ENCODE measurements around the gene KRT16.
A peak's percentile ranks its signal among the peaks of the same experiment; 100 is the strongest.
"Not testable (repeated sequence)": the region's sequence is repeated elsewhere in the genome, so short reads cannot be mapped to it uniquely, and the experiment has no call there.

KRT16 gene

DNA sequence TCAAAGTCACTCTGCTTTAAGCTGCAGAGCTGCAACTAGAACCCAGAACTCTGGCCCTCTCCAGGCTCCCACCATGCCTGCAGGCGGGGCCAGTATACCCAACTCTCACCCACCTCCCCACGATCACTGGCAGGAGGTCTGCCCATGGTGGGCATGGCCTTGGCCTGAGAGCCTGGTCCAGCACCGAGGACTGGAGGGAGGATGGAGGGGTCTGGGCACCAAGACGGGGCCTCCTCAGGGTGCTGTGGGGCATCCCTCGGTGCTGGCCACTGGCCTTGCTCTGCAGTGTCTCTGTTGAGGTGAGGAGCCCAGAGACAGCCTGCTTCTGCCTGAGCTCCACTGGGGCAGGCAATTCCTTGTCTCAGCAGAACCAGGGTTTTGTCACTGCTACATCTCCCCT is 1.5 kb upstream of the KRT16 start:
- DNase-seq (ENCODE audit: low spot score) = no peak

DNA sequence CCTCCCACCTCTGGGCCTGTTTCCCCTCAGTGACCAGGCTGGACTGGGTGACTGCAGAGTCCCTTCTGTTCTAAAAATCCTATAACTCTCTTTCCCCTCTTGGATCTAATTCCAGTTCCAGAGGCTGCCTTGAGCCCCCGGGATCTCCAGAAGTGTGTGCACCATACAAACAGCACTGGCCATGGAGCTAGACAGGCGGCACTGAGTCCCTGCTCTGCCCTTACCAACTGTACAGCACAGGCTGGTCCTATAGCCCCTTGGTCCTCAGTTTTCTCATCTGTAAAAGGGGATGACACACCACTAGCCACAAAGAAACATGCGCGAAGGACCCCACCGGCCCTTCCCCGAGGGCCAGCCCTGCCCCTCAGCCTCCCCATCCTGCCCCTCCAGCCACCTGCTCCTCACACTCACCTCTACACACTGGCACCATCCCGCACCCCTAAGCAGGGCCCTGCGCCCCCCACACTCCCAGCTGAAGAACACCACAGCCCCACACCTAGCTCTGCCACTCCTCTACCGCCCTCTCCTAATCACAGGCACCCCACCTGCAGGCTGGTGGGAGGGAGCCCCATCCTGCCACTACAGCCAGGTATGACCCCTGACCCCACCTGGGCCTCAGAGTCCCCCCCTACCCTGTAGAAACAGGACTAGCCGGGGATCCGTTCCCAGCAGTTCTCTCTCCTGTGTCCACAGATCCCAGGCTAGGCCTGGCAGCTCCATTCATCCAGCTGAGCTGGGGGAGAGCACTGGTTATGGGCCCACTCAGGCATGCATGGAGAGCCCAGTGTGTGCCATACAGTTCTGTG is 913 bp upstream of the KRT16 start:
- DNase-seq (ENCODE audit: low spot score) = no peak

DNA sequence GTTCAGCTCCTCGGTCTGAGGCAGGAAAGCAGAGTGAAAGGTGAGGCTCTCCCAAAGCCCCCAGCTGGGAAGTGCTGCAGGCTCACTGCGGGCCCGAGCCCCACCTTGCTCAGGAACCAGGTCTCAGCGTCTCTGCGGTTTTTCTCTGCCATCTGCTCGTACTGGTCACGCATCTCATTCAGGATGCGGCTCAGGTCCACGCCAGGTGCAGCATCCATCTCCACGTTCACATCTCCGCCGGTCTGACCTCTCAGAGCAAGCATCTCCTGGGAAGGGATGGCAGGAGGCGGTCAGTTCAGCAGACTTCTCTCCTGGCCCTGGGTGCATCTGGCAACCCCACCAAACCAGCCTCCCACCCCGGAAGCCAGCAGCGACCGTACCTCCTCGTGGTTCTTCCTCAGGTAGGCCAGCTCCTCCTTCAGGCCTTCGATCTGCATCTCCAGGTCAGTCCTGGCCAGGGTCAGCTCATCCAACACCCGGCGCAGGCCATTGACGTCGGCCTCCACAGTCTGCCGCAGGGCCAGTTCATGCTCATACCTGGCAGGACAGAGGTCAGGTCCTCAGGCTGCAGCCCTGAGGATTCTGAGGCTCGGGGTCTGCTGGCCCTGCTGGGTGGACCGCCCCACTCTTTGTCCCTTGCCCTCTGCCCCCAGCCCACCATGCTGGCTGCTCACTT is 1.5 kb downstream of the KRT16 start:
- DNase-seq (ENCODE audit: low spot score) = no peak

DNA sequence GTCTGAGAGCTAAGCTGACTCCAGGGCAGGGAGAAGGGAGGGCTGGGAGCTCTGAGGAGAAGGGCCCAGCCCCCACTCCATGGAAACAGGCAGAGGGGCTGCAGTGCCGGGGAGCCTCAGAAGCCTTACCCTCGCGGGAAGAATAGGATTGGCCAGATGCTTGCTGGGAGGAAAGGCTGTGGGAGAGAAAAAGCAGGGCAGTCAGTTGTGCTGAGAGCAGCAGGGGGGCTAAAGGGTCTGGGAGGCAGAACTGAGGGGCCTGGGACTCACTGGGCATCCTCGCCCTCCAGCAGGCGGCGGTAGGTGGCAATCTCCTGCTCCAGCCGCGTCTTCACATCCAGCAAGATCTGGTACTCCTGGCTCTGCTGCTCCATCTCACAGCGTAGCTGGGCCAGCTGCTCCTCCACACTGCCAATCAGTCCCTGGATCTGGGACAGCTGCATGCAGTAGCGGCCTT is 2.5 kb downstream of the KRT16 start:
- not testable (repeated sequence) for DNase-seq (ENCODE audit: low spot score)

DNA sequence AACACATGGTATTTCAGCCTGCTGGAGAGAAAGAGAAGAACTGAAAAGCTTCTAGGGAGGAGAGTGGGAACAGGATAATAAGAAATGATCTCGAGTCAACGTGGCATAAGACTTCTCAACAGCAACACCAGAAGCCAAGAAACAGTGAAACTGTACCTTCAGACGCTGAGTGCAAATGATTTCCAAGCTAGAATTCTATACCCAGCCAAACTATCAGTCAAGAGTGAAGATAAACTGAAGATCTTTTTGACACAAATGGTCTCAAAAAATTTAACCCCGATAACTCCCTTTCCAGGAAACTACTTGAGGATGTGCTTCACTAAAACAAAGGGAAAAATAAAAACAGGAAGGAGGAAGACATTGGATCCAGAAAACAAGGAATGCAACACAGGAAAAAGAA is 5.6 kb downstream of the KRT16 start:
- not testable (repeated sequence) for DNase-seq (ENCODE audit: low spot score)

DNA sequence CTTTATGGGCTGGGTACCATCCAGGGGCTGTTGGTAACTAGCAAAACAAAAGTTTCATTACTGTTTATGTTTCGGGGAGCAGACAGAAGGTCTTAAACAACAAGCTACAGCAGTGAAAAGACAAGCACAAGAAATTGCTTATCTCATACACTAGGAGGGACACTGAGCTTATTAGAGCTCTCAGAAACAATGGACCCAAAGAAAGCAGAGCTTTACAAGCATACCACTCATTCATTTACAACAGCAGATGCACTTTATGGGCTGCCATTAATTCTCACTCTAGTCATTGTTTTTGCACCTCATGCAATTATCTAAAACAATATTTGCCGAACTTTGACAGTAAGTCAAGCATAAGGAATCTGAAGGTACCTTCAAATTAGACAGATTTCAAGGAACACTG is 10.0 kb downstream of the KRT16 start:
- DNase-seq (ENCODE audit: low spot score) = peak; percentile 39

DNA sequence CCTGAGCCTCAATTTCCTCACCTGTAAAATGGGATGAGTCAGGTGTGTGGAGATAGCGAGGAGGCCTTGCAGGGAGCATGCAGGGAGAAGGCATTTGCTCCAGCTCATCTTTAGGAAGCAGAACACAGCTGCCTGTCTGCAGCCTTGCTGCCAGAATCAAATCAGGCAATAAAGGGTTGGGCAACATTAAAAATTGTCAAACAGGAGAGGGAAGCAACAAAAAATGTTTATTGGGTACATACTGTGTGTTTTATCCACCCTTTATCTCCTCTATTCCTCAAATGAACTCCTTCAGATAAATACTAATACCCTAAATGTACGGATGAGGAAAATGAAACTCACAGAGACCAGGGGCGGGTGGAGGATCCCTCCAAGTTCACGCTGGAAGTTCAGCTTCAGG is 12.2 kb downstream of the KRT16 start:
- DNase-seq (ENCODE audit: low spot score) = no peak

DNA sequence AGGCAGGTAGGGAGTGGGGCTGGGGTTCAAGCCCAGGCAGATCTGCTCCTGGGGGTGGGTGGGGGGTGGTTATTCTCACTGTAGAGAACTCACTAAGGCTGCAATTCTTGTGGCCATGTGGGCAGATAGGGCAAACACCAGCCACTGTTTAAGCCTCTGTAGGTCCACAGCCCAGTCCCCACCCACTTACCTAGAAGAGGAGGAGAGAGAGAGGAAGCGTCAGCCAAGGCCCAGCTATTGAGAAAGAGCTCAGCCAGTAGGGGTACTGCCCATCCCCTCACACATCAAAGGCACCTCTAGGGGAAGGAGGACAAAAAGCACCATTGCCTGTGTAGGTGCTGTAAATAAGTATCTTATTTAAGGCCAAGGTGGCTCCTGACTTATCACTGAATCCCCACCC is 12.9 kb downstream of the KRT16 start:
- DNase-seq (ENCODE audit: low spot score) = no peak

DNA sequence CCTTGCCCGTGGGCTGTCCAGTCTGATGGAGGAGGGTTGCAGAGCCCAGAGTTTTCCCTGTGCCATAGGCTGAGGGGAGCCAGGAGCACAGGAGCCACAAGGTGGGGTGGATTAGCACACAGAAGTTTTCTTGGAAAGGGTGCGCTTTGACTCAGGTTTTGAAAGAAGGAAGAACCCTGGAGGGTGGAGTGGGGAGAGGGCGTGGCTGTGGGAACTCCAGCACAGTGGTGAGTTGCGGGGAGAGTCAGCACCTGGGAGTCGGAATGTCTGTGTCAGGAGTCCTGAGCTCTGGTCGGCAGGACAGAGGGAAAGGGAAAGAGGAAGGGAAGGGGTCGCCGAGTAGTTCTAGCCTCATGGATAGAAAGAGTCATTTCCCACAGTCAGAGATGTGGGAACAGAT is 17.0 kb downstream of the KRT16 start:
- no peak for DNase-seq (ENCODE audit: low spot score)

DNA sequence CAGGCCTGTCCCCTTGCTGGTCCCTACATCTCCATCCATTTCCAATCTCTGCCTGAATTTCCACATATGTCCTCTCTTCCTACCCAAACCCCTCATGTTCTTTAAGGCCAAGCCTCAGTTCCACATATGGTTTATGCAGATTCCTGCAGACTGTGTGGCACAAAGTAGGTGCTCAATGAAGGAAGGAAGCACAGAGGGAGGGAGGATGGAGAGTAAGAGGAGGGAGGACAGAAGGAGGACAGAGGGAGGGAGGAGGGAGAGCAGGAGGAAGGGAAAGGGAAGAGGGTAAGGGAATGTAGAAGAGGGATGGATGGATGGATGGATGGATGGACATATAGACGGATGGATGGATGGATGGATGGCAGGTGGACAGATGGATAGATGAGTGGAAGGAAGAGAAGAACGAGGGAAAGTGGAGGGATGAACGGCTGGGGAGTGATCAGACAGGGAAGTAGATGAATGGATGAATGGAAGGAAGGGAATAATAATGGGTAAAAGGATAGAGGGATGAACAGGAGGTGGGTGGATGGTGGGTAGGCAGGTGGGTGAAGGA is 18.1 kb downstream of the KRT16 start:
- DNase-seq (ENCODE audit: low spot score) = no peak

DNA sequence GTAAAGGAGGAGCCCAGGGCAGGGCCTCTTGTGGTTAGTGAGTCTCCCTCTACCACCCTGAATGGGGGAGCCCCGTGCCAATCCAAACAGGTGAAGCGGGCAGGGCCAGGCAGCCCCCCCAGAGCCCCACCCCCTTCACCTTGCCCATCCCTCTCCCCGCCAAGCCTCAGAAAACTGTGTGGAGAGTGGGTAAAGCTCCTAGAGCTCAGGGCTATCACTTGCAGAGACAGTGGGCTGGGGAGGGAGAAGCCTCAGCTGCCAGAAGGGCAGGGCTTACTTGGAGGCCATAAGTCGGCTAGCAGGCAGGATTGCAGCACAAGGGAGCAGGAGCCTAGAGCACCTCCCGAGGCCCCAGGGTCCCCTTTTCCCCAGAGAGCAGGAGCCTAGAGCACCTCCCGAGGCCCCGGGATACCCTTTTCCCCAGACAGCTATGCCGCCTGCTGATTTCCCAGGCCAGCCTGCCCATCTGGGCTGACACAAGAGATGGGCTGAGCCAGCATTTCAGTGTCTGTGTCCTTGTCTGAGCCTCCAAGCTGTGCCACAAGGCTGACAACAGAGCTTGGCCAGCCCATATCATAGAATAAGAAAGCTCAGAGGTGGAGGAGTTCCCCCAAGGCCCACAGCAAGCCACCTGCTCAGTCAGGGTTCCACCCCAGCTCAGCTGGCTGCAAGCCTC is 19.1 kb downstream of the KRT16 start:
- DNase-seq (ENCODE audit: low spot score) = no peak

DNA sequence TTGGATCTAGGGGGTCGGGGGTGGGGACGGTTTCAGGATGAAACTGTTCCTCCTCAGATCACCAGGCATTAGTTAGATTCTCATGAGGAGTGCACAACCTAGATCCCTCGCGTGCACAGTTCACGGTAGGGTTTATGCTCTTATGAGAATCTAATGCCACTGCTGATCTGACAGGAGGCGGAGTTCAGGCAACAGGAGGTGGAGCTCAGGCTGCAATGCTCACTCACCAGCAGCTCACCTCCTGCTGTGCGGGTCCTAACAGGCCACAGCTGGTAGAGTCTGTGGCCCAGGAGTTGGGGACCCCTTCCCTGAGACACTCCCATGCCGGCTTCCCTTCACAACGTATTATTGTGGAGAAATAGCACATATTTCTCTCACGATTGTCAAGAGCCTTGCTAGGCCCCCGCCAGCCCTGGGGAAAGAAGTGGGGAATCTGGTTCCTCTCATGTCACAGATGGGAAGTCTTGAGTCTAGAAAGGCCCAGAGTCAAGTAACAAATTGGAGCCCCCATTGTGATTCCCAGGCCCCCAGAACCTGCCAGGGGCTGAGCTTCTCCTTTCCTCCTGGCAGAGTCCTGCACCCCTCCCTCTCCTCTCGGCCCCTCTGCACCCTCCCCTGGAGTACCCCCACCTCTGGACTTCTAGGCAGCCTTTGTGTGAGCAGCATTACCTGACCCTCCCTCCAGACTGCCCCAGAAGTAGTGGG is 19.8 kb downstream of the KRT16 start:
- DNase-seq (ENCODE audit: low spot score) = no peak

DNA sequence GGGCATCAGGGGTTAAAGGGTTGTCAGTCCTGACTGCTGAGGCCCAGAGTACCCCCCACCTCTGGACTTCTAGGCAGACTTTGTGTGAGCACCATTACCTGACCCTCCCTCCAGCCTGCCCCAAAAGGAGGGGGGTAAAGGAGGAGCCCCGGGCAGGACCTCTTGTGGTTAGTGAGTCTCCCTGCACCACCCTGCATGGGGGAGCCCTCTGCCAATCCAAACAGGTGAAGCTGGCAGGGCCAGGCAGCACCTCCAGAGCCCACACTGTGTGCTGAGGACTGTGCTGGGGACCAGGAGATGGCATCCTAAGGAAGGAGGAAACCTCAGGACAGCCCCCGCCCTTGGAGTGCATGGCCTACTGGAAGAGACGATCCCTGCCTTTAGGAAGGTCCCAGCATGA is 23.3 kb downstream of the KRT16 start:
- no peak for DNase-seq (ENCODE audit: low spot score)

DNA sequence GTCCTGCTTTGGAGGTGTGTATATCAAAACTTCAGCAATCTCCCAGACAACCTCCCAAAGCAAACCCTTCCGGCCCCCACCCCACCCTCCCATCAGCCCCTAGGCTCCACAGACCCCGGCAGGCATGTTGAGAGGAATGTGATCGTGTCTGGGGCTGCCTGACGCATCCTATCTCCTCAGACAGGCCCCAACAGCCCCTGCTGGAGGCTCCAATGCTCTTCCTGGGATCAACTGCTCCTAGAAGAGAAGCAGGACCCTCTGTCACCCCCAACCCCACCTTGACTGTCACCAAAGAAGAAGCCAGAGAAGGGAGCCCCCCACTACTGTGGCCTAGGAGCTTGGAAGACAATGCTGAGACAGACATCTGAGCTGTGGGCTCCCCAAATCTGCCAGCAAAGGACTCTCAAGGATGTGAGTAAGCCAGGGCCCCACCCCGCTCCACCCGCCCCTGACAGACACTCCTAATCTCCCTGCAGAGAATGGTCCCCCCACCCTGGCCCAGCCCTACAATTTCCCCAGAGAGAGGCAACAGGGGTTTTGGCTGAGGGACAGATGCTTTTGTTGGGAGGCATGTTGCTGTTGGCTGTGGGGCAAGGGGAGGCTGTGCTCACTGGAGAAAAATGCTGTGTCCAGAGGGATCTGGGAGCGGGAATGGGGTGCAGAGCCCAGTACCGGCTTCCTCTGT is 24.3 kb downstream of the KRT16 start:
- DNase-seq (ENCODE audit: low spot score) = no peak

DNA sequence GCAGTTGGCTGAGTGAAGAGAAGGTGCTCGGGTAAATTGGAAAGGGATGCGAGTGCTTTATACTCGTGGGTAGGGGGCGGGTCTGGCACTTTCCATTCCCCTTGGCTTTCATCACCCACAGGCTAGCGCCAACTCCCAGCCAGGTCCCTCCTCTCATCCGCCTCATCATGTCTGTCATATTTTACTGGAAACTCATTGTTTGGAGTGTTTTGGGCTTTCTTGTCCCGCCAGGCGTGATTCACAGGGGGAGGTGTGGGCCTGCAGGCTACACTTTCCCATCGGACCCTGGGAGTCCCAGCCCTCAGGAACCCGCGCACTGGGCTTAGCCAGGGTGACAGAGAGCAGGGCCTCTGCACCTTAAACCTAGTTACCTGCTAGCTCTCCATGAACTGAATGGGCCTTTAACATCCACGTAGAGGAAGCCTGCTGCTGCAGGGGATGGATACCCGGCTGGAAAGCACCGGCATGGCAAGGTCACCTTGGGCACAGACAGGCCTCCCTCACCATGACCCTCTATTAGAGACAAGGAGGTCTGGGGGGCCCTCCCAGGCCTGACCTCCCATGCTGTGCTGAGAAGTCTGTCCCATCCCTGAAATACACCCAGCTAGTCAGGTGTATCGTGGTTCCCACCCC is 25.6 kb downstream of the KRT16 start, which contains the start of gene KRT14:
Gene KRT14, minus strand, starts transcription at position 33 of the 633 bp plus-strand sequence. CDS start 61 bp downstream, outside the sequence.
- DNase-seq (ENCODE audit: low spot score) = no peak

DNA sequence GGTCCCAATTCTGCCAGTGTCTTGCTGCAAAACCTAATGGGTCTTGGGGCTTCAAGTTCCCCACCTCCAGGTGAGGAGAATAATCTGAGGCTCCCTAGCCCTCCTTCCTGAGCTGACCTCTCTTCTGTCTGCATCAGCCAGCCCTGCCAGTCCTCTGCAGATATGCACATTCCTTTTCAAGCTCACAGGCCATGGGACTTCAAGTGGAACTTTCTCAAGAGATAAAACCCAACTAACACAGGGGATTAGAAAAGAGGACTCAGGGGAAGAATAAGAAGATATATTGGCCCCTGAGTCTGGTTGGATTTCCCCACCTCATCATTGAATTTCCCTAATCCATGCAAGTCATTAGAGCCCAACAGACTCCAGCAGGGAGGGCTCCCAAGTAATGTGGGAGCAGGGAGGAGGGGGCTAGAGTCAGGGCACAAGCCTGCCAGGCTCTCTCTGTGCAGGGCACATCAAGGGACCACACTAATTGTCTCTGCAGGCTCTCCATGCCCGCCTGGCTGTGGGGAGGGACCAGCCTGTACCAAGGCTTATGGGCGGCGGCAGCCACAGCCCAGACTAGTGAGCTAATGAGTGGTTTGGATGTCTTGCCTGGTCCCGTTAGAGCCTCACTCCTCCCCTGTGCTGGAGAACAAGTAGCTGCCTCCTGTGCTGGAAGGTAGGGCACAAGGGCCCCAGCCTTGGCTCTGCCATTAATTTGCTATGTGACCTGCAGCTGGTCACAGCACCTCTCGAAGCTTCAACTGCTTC is 27.1 kb downstream of the KRT16 start:
- DNase-seq (ENCODE audit: low spot score) = no peak

DNA sequence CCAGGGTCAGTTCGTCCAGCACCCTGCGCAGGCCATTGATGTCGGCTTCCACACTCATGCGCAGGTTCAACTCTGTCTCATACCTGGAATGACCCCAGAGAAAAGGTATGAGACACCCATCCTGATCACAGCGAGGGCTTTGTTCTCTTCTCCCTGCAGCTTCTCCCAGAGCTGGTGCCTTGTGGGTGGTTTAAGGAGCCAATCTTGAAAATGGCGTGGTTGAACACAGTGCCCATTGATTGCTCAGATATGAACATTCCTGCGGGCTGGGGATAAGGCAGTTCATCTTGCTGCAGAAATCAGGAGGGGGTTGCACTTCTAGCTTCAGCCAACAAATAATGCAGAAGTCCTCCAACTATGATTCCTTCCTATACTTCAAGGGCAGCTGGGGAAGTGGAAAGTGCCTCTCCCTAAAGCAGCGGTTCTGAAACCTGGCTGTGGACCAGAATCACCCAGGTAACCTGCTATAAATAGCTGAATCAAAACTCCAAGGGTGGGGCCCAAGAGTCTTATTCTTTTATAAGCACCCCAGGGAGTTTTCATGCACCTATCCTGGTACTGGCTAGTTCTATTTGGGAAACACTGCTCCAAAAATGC is 28.1 kb downstream of the KRT16 start:
- not testable (repeated sequence) for DNase-seq (ENCODE audit: low spot score)

DNA sequence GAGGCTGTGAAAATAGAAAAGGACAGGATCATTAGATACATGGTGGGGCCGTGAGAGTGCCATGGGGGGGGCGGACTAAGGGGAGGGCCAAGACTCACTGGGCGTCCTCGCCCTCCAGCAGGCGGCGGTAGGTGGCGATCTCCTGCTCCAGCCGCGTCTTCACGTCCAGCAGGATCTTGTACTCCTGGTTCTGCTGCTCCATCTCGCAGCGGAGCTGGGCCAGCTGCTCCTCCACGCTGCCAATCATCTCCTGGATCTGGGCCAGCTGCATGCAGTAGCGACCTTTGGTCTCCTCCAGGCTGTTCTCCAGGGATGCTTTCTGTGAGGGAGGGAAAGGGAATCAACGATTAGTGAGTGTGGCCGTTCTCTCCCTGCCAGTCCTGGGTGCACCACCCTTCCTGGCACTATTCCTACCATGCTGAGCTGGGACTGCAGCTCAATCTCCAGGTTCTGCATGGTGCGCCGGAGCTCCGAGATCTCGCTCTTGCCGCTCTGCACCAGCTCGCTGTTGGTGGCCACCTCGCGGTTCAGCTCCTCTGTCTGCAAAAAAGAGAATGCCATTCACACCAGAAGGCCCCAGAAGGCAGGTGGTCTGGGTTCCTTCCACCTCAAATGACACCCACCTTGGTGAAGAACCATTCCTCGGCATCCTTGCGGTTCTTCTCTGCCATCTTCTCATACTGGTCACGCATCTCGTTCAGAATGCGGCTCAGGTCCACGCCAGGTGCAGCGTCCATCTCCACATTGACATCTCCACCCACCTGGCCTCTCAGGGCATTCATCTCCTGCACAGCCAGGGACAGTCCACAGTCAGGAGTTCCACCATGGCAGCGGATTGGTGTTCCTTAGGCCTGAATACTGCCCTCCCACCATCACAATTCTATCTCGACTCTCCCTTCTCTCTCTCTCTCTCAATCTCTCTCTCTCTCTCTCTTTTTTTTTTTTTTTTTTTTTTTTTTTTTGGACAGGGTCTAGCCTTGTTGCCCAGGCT is 29.1 kb downstream of the KRT16 start:
- DNase-seq (ENCODE audit: low spot score) = peak; percentile 23
